ENCODE data around the gene DEFB123. TPM values are rescaled to one million over a fixed set of nuclear protein-coding genes. Genes with fewer than 3 reads are reported as not detected.

The DEFB123 gene
- total RNA-seq, 1 donor from 2014 or later, result not detected

- Mint-ChIP-seq H3K27me3 (ENCODE audit: low read depth) (peaks cover 21% of the 10 kb centered on the region), H3K4me3 (ENCODE audit: unreplicated experiment) (no peak overlapping the region), H3K27ac (ENCODE audit: unreplicated experiment) (no peak overlapping the region), H3K9me3 (ENCODE audit: low read depth) (no peaks in the 10 kb centered on the region), H3K36me3 (ENCODE audit: low read depth) (no peaks in the 10 kb centered on the region), H3K4me1 (ENCODE audit: low read depth) (no peaks in the 10 kb centered on the region)
- DNase-seq (ENCODE audit: low spot score), result no peak
- TF ChIP-seq, protein P1, sequence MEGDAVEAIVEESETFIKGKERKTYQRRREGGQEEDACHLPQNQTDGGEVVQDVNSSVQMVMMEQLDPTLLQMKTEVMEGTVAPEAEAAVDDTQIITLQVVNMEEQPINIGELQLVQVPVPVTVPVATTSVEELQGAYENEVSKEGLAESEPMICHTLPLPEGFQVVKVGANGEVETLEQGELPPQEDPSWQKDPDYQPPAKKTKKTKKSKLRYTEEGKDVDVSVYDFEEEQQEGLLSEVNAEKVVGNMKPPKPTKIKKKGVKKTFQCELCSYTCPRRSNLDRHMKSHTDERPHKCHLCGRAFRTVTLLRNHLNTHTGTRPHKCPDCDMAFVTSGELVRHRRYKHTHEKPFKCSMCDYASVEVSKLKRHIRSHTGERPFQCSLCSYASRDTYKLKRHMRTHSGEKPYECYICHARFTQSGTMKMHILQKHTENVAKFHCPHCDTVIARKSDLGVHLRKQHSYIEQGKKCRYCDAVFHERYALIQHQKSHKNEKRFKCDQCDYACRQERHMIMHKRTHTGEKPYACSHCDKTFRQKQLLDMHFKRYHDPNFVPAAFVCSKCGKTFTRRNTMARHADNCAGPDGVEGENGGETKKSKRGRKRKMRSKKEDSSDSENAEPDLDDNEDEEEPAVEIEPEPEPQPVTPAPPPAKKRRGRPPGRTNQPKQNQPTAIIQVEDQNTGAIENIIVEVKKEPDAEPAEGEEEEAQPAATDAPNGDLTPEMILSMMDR (IDR thresholded peaks at IDR 0.05), result no peak
These were observed 32.2 kb downstream of the DEFB123 start for GRCh38 chr20:31472395-31473330.

DNA sequence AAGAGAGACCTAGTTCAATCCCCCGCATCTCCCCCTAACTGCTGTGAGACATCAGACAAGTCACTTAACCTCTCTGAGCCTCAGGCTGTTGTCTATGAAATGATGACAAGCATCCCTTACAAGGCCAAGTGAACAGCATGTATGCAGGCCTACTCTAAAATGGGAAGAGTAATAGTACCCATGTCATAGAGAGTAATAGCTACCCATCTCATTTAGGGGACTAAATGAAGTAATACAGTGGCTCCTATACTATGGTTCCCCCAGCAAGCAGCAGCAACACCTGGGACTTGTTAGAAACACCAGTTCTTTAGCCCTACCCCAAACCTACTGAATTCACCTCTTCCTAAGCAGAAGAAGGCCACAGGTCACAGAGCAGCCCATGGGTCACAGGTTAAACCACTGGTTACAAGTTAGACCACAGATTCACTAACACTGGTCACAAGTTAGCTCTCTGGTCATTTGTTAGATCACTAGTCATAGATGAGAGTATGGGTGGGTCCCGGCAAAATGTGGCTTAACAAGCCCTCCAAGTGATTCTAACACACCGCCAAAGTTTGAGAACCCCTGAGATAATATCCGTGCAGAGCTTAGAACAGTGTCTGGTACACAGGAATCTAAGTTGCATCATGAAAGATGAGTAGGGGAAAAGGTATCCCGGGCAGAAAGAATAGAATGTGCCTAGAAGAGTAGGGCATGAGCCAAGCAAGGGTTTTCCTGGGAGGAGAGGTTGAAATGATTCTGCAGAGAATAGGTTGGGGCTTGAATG is 33.1 kb downstream of the DEFB123 start:
- H3K9me3 Mint-ChIP-seq (ENCODE audit: low read depth), result no peaks in the 10 kb centered on the region
- TF ChIP-seq, protein P1 (IDR thresholded peaks at IDR 0.05), result no peak
- no peaks in the 10 kb centered on the region for H3K36me3 Mint-ChIP-seq (ENCODE audit: low read depth)
- H3K4me1 Mint-ChIP-seq (ENCODE audit: low read depth), result no peaks in the 10 kb centered on the region
- H3K27ac Mint-ChIP-seq (ENCODE audit: unreplicated experiment), result no peak overlapping the region
- no peak overlapping the region for H3K4me3 Mint-ChIP-seq (ENCODE audit: unreplicated experiment)
- DNase-seq (ENCODE audit: low spot score), result no peak
- H3K27me3 Mint-ChIP-seq (ENCODE audit: low read depth), result peaks cover 22% of the 10 kb centered on the region

DNA sequence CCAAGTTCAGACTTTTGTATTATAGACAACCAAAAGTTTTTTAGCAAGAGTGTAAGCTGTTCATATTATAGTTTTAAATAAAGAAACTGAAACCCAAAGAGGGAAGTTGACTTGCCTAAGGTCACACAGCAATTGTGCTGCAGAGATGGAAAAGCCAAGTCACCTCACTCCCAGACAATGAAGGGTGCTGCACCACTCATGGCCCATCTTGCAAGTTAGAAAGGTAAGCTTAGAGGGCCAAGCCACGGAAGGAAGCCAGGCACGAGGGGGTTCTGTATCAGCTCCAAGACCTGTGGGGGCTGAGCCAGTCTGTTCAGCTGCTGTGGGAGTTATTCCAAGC is 33.6 kb downstream of the DEFB123 start:
- no peak overlapping the region for H3K27ac Mint-ChIP-seq (ENCODE audit: unreplicated experiment)
- no peaks in the 10 kb centered on the region for H3K36me3 Mint-ChIP-seq (ENCODE audit: low read depth)
- TF ChIP-seq, protein P1 (IDR thresholded peaks at IDR 0.05), result no peak
- no peaks in the 10 kb centered on the region for H3K9me3 Mint-ChIP-seq (ENCODE audit: low read depth)
- DNase-seq (ENCODE audit: low spot score), result no peak
- no peaks in the 10 kb centered on the region for H3K4me1 Mint-ChIP-seq (ENCODE audit: low read depth)
- H3K27me3 Mint-ChIP-seq (ENCODE audit: low read depth), result peaks cover 22% of the 10 kb centered on the region
- no peak overlapping the region for H3K4me3 Mint-ChIP-seq (ENCODE audit: unreplicated experiment)

- Mint-ChIP-seq H3K4me3 (ENCODE audit: unreplicated experiment) (no peak within 1 kb of the TSS), H3K9me3 (ENCODE audit: low read depth) (no peaks in the 10 kb centered on the region), H3K27me3 (ENCODE audit: low read depth) (peaks cover 22% of the 10 kb centered on the region), H3K27ac (ENCODE audit: unreplicated experiment) (no peak within 1 kb of the TSS), H3K4me1 (ENCODE audit: low read depth) (no peaks in the 10 kb centered on the region), H3K36me3 (ENCODE audit: low read depth) (no peaks in the 10 kb centered on the region)
- no peak for DNase-seq (ENCODE audit: low spot score)
- TF ChIP-seq, protein P1 (IDR thresholded peaks at IDR 0.05), result no peak
These were observed 34.5 kb downstream of the DEFB123 start, which contains the start of the genes DEFB124 and REM1 for GRCh38 chr20:31474758-31475427. DEFB124 (minus strand) TSS chr20:31475127; CDS start chr20:31473013, 2,114 bp downstream. REM1 (plus strand) TSS chr20:31475288; CDS start chr20:31476446, 1,158 bp downstream.

Data from chondrocyte (in vitro differentiated cells).